ENCODE results near the gene NCSTN. TPM values are rescaled to one million over a fixed set of nuclear protein-coding genes. Genes with fewer than 3 reads are reported as not detected.

The NCSTN gene
- total and polyA plus RNA-seq, 2 of the 13 experiments (the other 11 are each of a cell fraction or from before 2014, with no cell fraction given), result 44.2 to 247 TPM

- Histone ChIP-seq H3K4me3 (replicated peaks in 1 of 3; ENCODE audit: insufficient read depth in 1 of 3, low read depth in 2 of 3, low read length in 3 of 3) (no peak overlapping the region), H2AFZ (ENCODE audit: low read length) (no peak overlapping the region), H3K79me2 (ENCODE audit: insufficient read depth, low read length) (peaks cover 43% of the 10 kb centered on the region), H3K9me3 (ENCODE audit: low read length) (no peaks in the 10 kb centered on the region), H3K36me3 (replicated peaks in 1 of 2; ENCODE audit: control insufficient read depth in 1 of 2, insufficient read depth in 2 of 2, low read length in 2 of 2) (peaks cover 7 to 81% of the 10 kb centered on the region in 2 experiments), H3K4me2 (ENCODE audit: low read depth, low read length) (no peak overlapping the region), H3K4me1 (ENCODE audit: insufficient read depth, low read length) (no peaks in the 10 kb centered on the region), H3K9ac (ENCODE audit: insufficient read depth, low read depth, low read length) (no peak overlapping the region), H3K27me3 (ENCODE audit: control insufficient read depth in 1 of 2, insufficient read depth in 2 of 2, low read length in 2 of 2) (no peaks in the 10 kb centered on the region), H4K20me1 (ENCODE audit: insufficient read depth, low read length) (peaks cover 31% of the 10 kb centered on the region), H3K27ac (ENCODE audit: extremely low read length, insufficient read depth, low read length) (no peak overlapping the region)
- ChIA-PET CTCF (ENCODE audit: low intra/inter-chr PET ratio, low total read pairs) (no interaction called here), POLR2A (no interaction called here)
- FAIRE-seq (no peak), ATAC-seq (no peak), DNase-seq (ENCODE audit: low spot score) (no peak)
- no TSS peak for BruUV-seq (replicated peaks)
- intact Hi-C loops (cut with micrococcal nuclease; ENCODE audit: unreplicated experiment) (no loop called here), in situ Hi-C loops (cut with HindIII; ENCODE audit: extremely low pct_ligation_motif_present, low pct_unique_long_range_greater_than_20kb) (no loop called here)
- TF ChIP-seq, protein P1, sequence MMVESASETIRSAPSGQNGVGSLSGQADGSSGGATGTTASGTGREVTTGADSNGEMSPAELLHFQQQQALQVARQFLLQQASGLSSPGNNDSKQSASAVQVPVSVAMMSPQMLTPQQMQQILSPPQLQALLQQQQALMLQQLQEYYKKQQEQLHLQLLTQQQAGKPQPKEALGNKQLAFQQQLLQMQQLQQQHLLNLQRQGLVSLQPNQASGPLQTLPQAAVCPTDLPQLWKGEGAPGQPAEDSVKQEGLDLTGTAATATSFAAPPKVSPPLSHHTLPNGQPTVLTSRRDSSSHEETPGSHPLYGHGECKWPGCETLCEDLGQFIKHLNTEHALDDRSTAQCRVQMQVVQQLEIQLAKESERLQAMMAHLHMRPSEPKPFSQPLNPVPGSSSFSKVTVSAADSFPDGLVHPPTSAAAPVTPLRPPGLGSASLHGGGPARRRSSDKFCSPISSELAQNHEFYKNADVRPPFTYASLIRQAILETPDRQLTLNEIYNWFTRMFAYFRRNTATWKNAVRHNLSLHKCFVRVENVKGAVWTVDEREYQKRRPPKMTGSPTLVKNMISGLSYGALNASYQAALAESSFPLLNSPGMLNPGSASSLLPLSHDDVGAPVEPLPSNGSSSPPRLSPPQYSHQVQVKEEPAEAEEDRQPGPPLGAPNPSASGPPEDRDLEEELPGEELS (CRISPR knock-in tag; IDR thresholded peaks at IDR 0.05), result no peak
- TF ChIP-seq ZNF816 (CRISPR knock-in tag; IDR thresholded peaks at IDR 0.05; ENCODE audit: borderline replicate concordance), result no peak
- 96% methylated on average over 6 of the region's 6 CpGs for WGBS (ENCODE audit: low lambda C conversion rate)
Measured at GRCh38 chr1:160322831-160323230, 20.4 kb upstream of the NCSTN start.

DNA sequence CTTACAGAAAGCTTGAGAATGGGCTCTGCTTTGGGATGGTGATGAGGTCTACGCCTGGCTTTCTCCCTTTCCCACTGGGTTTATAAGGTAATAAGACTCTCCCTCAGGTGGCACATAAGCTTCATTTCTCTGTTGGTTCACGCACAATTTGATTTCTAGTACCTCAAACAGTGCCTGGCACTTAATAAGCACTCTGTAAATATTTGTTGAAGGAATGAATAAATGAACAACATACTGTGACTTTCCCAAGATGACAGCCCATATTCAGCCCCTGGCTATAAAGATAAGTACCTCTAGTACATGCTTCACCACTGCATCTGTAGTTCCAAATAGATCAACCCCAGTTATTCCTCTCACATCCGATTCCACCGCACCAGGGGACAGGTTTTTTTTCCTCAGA lies 17.9 kb upstream of the NCSTN start:
- H2AFZ ChIP-seq (ENCODE audit: low read length), result no peak overlapping the region
- WGBS (ENCODE audit: low lambda C conversion rate), result 98% methylated on average over 4 of the region's 4 CpGs
- H3K36me3 ChIP-seq (replicated peaks in 1 of 2; ENCODE audit: control insufficient read depth in 1 of 2, insufficient read depth in 2 of 2, low read length in 2 of 2), result peaks cover 14 to 84% of the 10 kb centered on the region in 2 experiments
- DNase-seq (ENCODE audit: low spot score) (no peak), FAIRE-seq (no peak), ATAC-seq (no peak)
- peaks cover 15% of the 10 kb centered on the region for H4K20me1 ChIP-seq (ENCODE audit: insufficient read depth, low read length)
- H3K4me2 ChIP-seq (ENCODE audit: low read depth, low read length), result no peak overlapping the region
- H3K9ac ChIP-seq (ENCODE audit: insufficient read depth, low read depth, low read length), result no peak overlapping the region
- no TSS peak for BruUV-seq (replicated peaks)
- H3K9me3 ChIP-seq (ENCODE audit: low read length), result no peaks in the 10 kb centered on the region
- H3K4me1 ChIP-seq (ENCODE audit: insufficient read depth, low read length), result no peaks in the 10 kb centered on the region
- in situ Hi-C loops (cut with HindIII; ENCODE audit: extremely low pct_ligation_motif_present, low pct_unique_long_range_greater_than_20kb), result no loop called here
- ChIA-PET POLR2A (no interaction called here), CTCF (ENCODE audit: low intra/inter-chr PET ratio, low total read pairs) (no interaction called here)
- H3K27ac ChIP-seq (ENCODE audit: extremely low read length, insufficient read depth, low read length), result no peak overlapping the region
- no peaks in the 10 kb centered on the region for H3K27me3 ChIP-seq (ENCODE audit: control insufficient read depth in 1 of 2, insufficient read depth in 2 of 2, low read length in 2 of 2)
- intact Hi-C loops (cut with micrococcal nuclease; ENCODE audit: unreplicated experiment), result no loop called here
- peaks cover 28% of the 10 kb centered on the region for H3K79me2 ChIP-seq (ENCODE audit: insufficient read depth, low read length)
- no peak overlapping the region for H3K4me3 ChIP-seq (replicated peaks in 1 of 3; ENCODE audit: insufficient read depth in 1 of 3, low read depth in 2 of 3, low read length in 3 of 3)
- no peak for TF ChIP-seq REL (CRISPR knock-in tag; conservative IDR thresholded peaks at IDR 0.05)
- TF ChIP-seq SIN3B (IDR thresholded peaks at IDR 0.05; ENCODE audit: low read length), result no peak
- TF ChIP-seq ZXDC (CRISPR knock-in tag; IDR thresholded peaks at IDR 0.05), result no peak
- TF ChIP-seq ZNF350 (CRISPR knock-in tag; IDR thresholded peaks at IDR 0.05; ENCODE audit: borderline replicate concordance, low read depth), result no peak
- no peak for TF ChIP-seq ZNF235 (CRISPR knock-in tag; IDR thresholded peaks at IDR 0.05; ENCODE audit: borderline replicate concordance)
- no peak for TF ChIP-seq ZNF256 (CRISPR knock-in tag; conservative IDR thresholded peaks at IDR 0.05)
- TF ChIP-seq ZNF775 (CRISPR knock-in tag; IDR thresholded peaks at IDR 0.05; ENCODE audit: borderline replicate concordance), result no peak
- TF ChIP-seq PRDM15 (CRISPR knock-in tag; IDR thresholded peaks at IDR 0.05), result no peak

Measured in HepG2 (cell line).